Measurements from ENCODE around the gene RIPK1. TPM values are rescaled to one million over a fixed set of nuclear protein-coding genes. Genes with fewer than 3 reads are reported as not detected.

RIPK1 gene
- total and polyA plus RNA-seq, 9 of the 15 experiments (the other 6 are each of a cell fraction or from before 2014, with no cell fraction given), result 3.8 to 24.9 (median 17.7) TPM

- TF ChIP-seq FOXP4 (CRISPR knock-in tag; IDR thresholded peaks at IDR 0.05; ENCODE audit: borderline replicate concordance) (peak; percentile 21; the same call in 1 of the 2 replicates), ERF (CRISPR knock-in tag; IDR thresholded peaks at IDR 0.05) (0 out of 2 replicates have a peak, but pooled peaks have one; percentile 43), NFRKB (IDR thresholded peaks at IDR 0.05; ENCODE audit: low read depth) (0 out of 2 replicates have a peak, but pooled peaks have one; percentile 28), HMGN3 (IDR thresholded peaks at IDR 0.05; ENCODE audit: borderline replicate concordance, extremely low read depth, insufficient read length, low read depth, low read length) (peak; percentile 95), ZBED1 (IDR thresholded peaks at IDR 0.05) (no peak), ZNF696 (CRISPR knock-in tag; conservative IDR thresholded peaks at IDR 0.05) (no peak; the same call in 1 of the 2 replicates), CTCFL (IDR thresholded peaks at IDR 0.05; ENCODE audit: borderline replicate concordance, insufficient read depth, low read depth, low read length, poor library complexity, severe bottlenecking) (peak; percentile 100), RBM22 (IDR thresholded peaks at IDR 0.05; ENCODE audit: low read depth, low read length, poor library complexity, severe bottlenecking) (peak; percentile 83), PHF8 (IDR thresholded peaks at IDR 0.05; ENCODE audit: borderline replicate concordance, low read length) (peak; percentile 97; the same call in 1 of the 2 replicates), MTA1 (IDR thresholded peaks at IDR 0.05; ENCODE audit: borderline replicate concordance) (peak; percentile 87), MEIS2 (IDR thresholded peaks at IDR 0.05; ENCODE audit: partially characterized antibody) (peak; percentile 17), SP2 (IDR thresholded peaks at IDR 0.05; ENCODE audit: extremely low read depth, low read depth, low read length, poor library complexity, severe bottlenecking) (no peak), CSDE1 (IDR thresholded peaks at IDR 0.05) (no peak; a peak in 1 of 4 replicates), SIN3A (IDR thresholded peaks at IDR 0.05; ENCODE audit: borderline replicate concordance in 2 of 2, control insufficient read depth in 1 of 2, low read depth in 2 of 2, low read length in 2 of 2) (peak; percentile 90 to 93), NR2C1 (IDR thresholded peaks at IDR 0.05) (peak; percentile 67), NR2C1 (tag; IDR thresholded peaks at IDR 0.05) (peak; percentile 67; the same call in 1 of the 2 replicates), TFAP4 (CRISPR knock-in tag; IDR thresholded peaks at IDR 0.05; ENCODE audit: borderline replicate concordance) (peak; percentile 71), PPARD (CRISPR knock-in tag; IDR thresholded peaks at IDR 0.05) (no peak)
These were observed at the start of gene RIPK1 (continued) for GRCh38 chr6:3068329-3069214.
